Measurements from ENCODE around the gene TBC1D22B. TPM values are rescaled to one million over a fixed set of nuclear protein-coding genes. Genes with fewer than 3 reads are reported as not detected.

TBC1D22B gene
- total RNA-seq, 1 experiment from 2014 or later = 9.1 TPM

- no TSS peak for BruUV-seq (replicated peaks)
- TF ChIP-seq EZH2 (IDR thresholded peaks at IDR 0.05; ENCODE audit: low read length, unreplicated experiment) (no peak), EZH2phosphoT487 (IDR thresholded peaks at IDR 0.05; ENCODE audit: borderline replicate concordance, low read length) (no peak), CTCF (conservative IDR thresholded peaks at IDR 0.05; ENCODE audit: low read depth, low read length) (no peak)
These were observed 2.5 kb downstream of the TBC1D22B start for GRCh38 chr6:37260040-37260439.

GRCh38 chr6:37260444-37260843, 2.9 kb downstream of the TBC1D22B start:
- Histone ChIP-seq H3K27ac (ENCODE audit: low read length) (no peak overlapping the region), H3K79me2 (ENCODE audit: low read length) (peaks cover 76% of the 10 kb centered on the region), H3K4me1 (ENCODE audit: insufficient read depth, low read length) (peaks cover 25% of the 10 kb centered on the region), H3K27me3 (ENCODE audit: low read length) (no peaks in the 10 kb centered on the region), H3K4me3 (ENCODE audit: low read length) (no peak overlapping the region), H3K36me3 (ENCODE audit: low read depth, low read length) (no peaks in the 10 kb centered on the region), H3F3A (ENCODE audit: low read length, unreplicated experiment) (no peaks in the 10 kb centered on the region), H3K9me2 (replicated peaks; ENCODE audit: low read length) (no peaks in the 10 kb centered on the region), H4K20me1 (ENCODE audit: low read length) (no peaks in the 10 kb centered on the region), H3K9ac (ENCODE audit: low read length) (no peak overlapping the region), H3K9me3 (ENCODE audit: low read length) (no peaks in the 10 kb centered on the region), H2AFZ (ENCODE audit: low read length) (no peak overlapping the region), H3K4me2 (ENCODE audit: low read length) (peak overlapping the region; percentile 100; the same call in 1 of the 2 replicates)
- ChIA-PET POLR2A (ENCODE audit: unreplicated experiment) (no interaction called here), CTCF (no interaction called here)
- no peak for DNase-seq
- TF ChIP-seq EZH2phosphoT487 (IDR thresholded peaks at IDR 0.05; ENCODE audit: borderline replicate concordance, low read length) (no peak), EZH2 (IDR thresholded peaks at IDR 0.05; ENCODE audit: low read length, unreplicated experiment) (no peak), CTCF (conservative IDR thresholded peaks at IDR 0.05; ENCODE audit: low read depth, low read length) (no peak)
- BruUV-seq (replicated peaks) = no TSS peak
- intact Hi-C loops (cut with micrococcal nuclease) = no loop called here
- no peak for ATAC-seq

More at GRCh38 chr6:37260040-37260439, 2.5 kb downstream of the TBC1D22B start:
- Histone ChIP-seq H3K9me3 (ENCODE audit: low read length) (no peaks in the 10 kb centered on the region), H3K9me2 (replicated peaks; ENCODE audit: low read length) (no peaks in the 10 kb centered on the region), H3K27ac (ENCODE audit: low read length) (no peak overlapping the region), H4K20me1 (ENCODE audit: low read length) (no peaks in the 10 kb centered on the region), H3K27me3 (ENCODE audit: low read length) (no peaks in the 10 kb centered on the region), H3K4me3 (ENCODE audit: low read length) (peak overlapping the region; percentile 98; the same call in 1 of the 2 replicates), H3K79me2 (ENCODE audit: low read length) (peaks cover 71% of the 10 kb centered on the region), H3K36me3 (ENCODE audit: low read depth, low read length) (no peaks in the 10 kb centered on the region), H3K4me1 (ENCODE audit: insufficient read depth, low read length) (peaks cover 25% of the 10 kb centered on the region), H3K4me2 (ENCODE audit: low read length) (peak overlapping the region; percentile 100), H3K9ac (ENCODE audit: low read length) (no peak overlapping the region), H3F3A (ENCODE audit: low read length, unreplicated experiment) (no peaks in the 10 kb centered on the region), H2AFZ (ENCODE audit: low read length) (no peak overlapping the region)
- ATAC-seq = no peak
- ChIA-PET POLR2A (ENCODE audit: unreplicated experiment) (no interaction called here), CTCF (no interaction called here)
- intact Hi-C loops (cut with micrococcal nuclease) = no loop called here
- no peak for DNase-seq

GRCh38 chr6:37261198-37261597, 3.6 kb downstream of the TBC1D22B start:
- BruUV-seq (replicated peaks) = no TSS peak
- Histone ChIP-seq H3K36me3 (ENCODE audit: low read depth, low read length) (no peaks in the 10 kb centered on the region), H3K79me2 (ENCODE audit: low read length) (peaks cover 83% of the 10 kb centered on the region), H3K4me1 (ENCODE audit: insufficient read depth, low read length) (peaks cover 25% of the 10 kb centered on the region), H3K27ac (ENCODE audit: low read length) (no peak overlapping the region), H3K9me3 (ENCODE audit: low read length) (no peaks in the 10 kb centered on the region), H3F3A (ENCODE audit: low read length, unreplicated experiment) (no peaks in the 10 kb centered on the region), H4K20me1 (ENCODE audit: low read length) (no peaks in the 10 kb centered on the region), H2AFZ (ENCODE audit: low read length) (no peak overlapping the region), H3K4me2 (ENCODE audit: low read length) (no peak overlapping the region), H3K9ac (ENCODE audit: low read length) (no peak overlapping the region), H3K9me2 (replicated peaks; ENCODE audit: low read length) (no peaks in the 10 kb centered on the region), H3K4me3 (ENCODE audit: low read length) (no peak overlapping the region), H3K27me3 (ENCODE audit: low read length) (no peaks in the 10 kb centered on the region)
- intact Hi-C loops (cut with micrococcal nuclease) = no loop called here
- CTCF ChIA-PET = interaction anchor here (0.6 kb wide), 1 partner anchor 719 kb away, joined by 4 read pairs; no protein-coding TSS in a partner anchor
- DNase-seq = no peak
- POLR2A ChIA-PET (ENCODE audit: unreplicated experiment) = no interaction called here
- no peak for TF ChIP-seq EZH2 (IDR thresholded peaks at IDR 0.05; ENCODE audit: low read length, unreplicated experiment)
- no peak for TF ChIP-seq EZH2phosphoT487 (IDR thresholded peaks at IDR 0.05; ENCODE audit: borderline replicate concordance, low read length)
- TF ChIP-seq CTCF (conservative IDR thresholded peaks at IDR 0.05; ENCODE audit: low read depth, low read length) = no peak
- no peak for ATAC-seq

Data from PC-3 (cell line).